ENCODE data around the gene PCSK5. TPM values are rescaled to one million over a fixed set of nuclear protein-coding genes. Genes with fewer than 3 reads are reported as not detected.

PCSK5 gene
- total RNA-seq, 1 donor from 2014 or later = 16.7 TPM

GRCh38 chr9:76153902-76154629 lies 263.6 kb downstream of the PCSK5 start:
- Histone ChIP-seq H3K9ac (ENCODE audit: low read depth in 1 of 3, low read length in 3 of 3) (no peak overlapping the region), H3K27ac (ENCODE audit: low read depth, low read length) (no peak overlapping the region), H3K4me3 (ENCODE audit: low read length in 3 of 3) (no peak overlapping the region)

GRCh38 chr9:76155361-76155760 lies 264.9 kb downstream of the PCSK5 start:
- Histone ChIP-seq H3K9me3 (ENCODE audit: control insufficient read depth in 3 of 3, low read length in 3 of 3) (no peaks in the 10 kb centered on the region), H3K9ac (ENCODE audit: low read depth in 1 of 3, low read length in 3 of 3) (no peak overlapping the region), H3K27ac (ENCODE audit: low read depth, low read length) (no peak overlapping the region), H3K4me3 (ENCODE audit: low read length in 3 of 3) (no peak overlapping the region), H3K27me3 (ENCODE audit: control insufficient read depth in 3 of 3, insufficient read depth in 3 of 3, low read length in 3 of 3) (no peaks in the 10 kb centered on the region), H3K36me3 (ENCODE audit: control insufficient read depth in 3 of 3, insufficient read depth in 3 of 3, low read length in 3 of 3) (peaks cover 4 to 5% (median 5%) of the 10 kb centered on the region in 3 donors), H3K4me1 (ENCODE audit: control insufficient read depth in 3 of 3, insufficient read depth in 3 of 3, low read length in 3 of 3) (no peaks in the 10 kb centered on the region)

More at GRCh38 chr9:76153902-76154629, 263.6 kb downstream of the PCSK5 start:
- no peaks in the 10 kb centered on the region for H3K9me3 ChIP-seq (ENCODE audit: control insufficient read depth in 3 of 3, low read length in 3 of 3)
- H3K4me1 ChIP-seq (ENCODE audit: control insufficient read depth in 3 of 3, insufficient read depth in 3 of 3, low read length in 3 of 3) = no peaks in the 10 kb centered on the region
- H3K36me3 ChIP-seq (ENCODE audit: control insufficient read depth in 3 of 3, insufficient read depth in 3 of 3, low read length in 3 of 3) = peaks cover 3 to 4% (median 4%) of the 10 kb centered on the region in 3 donors
- H3K27me3 ChIP-seq (ENCODE audit: control insufficient read depth in 3 of 3, insufficient read depth in 3 of 3, low read length in 3 of 3) = no peaks in the 10 kb centered on the region

- Histone ChIP-seq H3K27ac (ENCODE audit: low read depth, low read length) (no peak overlapping the region), H3K36me3 (ENCODE audit: control insufficient read depth in 3 of 3, insufficient read depth in 3 of 3, low read length in 3 of 3) (peaks cover 4 to 5% (median 5%) of the 10 kb centered on the region in 3 donors), H3K4me1 (ENCODE audit: control insufficient read depth in 3 of 3, insufficient read depth in 3 of 3, low read length in 3 of 3) (peaks cover 0 to 11% (median 10%) of the 10 kb centered on the region in 3 donors), H3K9ac (ENCODE audit: low read depth in 1 of 3, low read length in 3 of 3) (no peak overlapping the region), H3K4me3 (ENCODE audit: low read length in 3 of 3) (no peak overlapping the region), H3K27me3 (ENCODE audit: control insufficient read depth in 3 of 3, insufficient read depth in 3 of 3, low read length in 3 of 3) (no peaks in the 10 kb centered on the region), H3K9me3 (ENCODE audit: control insufficient read depth in 3 of 3, low read length in 3 of 3) (no peaks in the 10 kb centered on the region)
Measured at GRCh38 chr9:76158713-76159112, 268.2 kb downstream of the PCSK5 start.

GRCh38 chr9:76159293-76159926 lies 268.9 kb downstream of the PCSK5 start:
- peaks cover 4 to 5% (median 5%) of the 10 kb centered on the region in 3 donors for H3K36me3 ChIP-seq (ENCODE audit: control insufficient read depth in 3 of 3, insufficient read depth in 3 of 3, low read length in 3 of 3)
- no peak overlapping the region for H3K9ac ChIP-seq (ENCODE audit: low read depth in 1 of 3, low read length in 3 of 3)
- peaks cover 0 to 11% (median 10%) of the 10 kb centered on the region in 3 donors for H3K4me1 ChIP-seq (ENCODE audit: control insufficient read depth in 3 of 3, insufficient read depth in 3 of 3, low read length in 3 of 3)
- no peaks in the 10 kb centered on the region for H3K9me3 ChIP-seq (ENCODE audit: control insufficient read depth in 3 of 3, low read length in 3 of 3)
- no peaks in the 10 kb centered on the region for H3K27me3 ChIP-seq (ENCODE audit: control insufficient read depth in 3 of 3, insufficient read depth in 3 of 3, low read length in 3 of 3)
- no peak overlapping the region for H3K27ac ChIP-seq (ENCODE audit: low read depth, low read length)
- H3K4me3 ChIP-seq (ENCODE audit: low read length in 3 of 3) = no peak overlapping the region

GRCh38 chr9:76161106-76161505 lies 270.6 kb downstream of the PCSK5 start:
- H3K9ac ChIP-seq (ENCODE audit: low read depth in 1 of 3, low read length in 3 of 3) = no peak overlapping the region
- H3K9me3 ChIP-seq (ENCODE audit: control insufficient read depth in 3 of 3, low read length in 3 of 3) = no peaks in the 10 kb centered on the region
- peaks cover 4 to 5% (median 5%) of the 10 kb centered on the region in 3 donors for H3K36me3 ChIP-seq (ENCODE audit: control insufficient read depth in 3 of 3, insufficient read depth in 3 of 3, low read length in 3 of 3)
- peaks cover 0 to 11% (median 10%) of the 10 kb centered on the region in 3 donors for H3K4me1 ChIP-seq (ENCODE audit: control insufficient read depth in 3 of 3, insufficient read depth in 3 of 3, low read length in 3 of 3)
- no peaks in the 10 kb centered on the region for H3K27me3 ChIP-seq (ENCODE audit: control insufficient read depth in 3 of 3, insufficient read depth in 3 of 3, low read length in 3 of 3)
- no peak overlapping the region for H3K4me3 ChIP-seq (ENCODE audit: low read length in 3 of 3)
- no peak overlapping the region for H3K27ac ChIP-seq (ENCODE audit: low read depth, low read length)

GRCh38 chr9:76161541-76161940 lies 271.1 kb downstream of the PCSK5 start:
- Histone ChIP-seq H3K9ac (ENCODE audit: low read depth in 1 of 3, low read length in 3 of 3) (no peak overlapping the region), H3K9me3 (ENCODE audit: control insufficient read depth in 3 of 3, low read length in 3 of 3) (no peaks in the 10 kb centered on the region), H3K36me3 (ENCODE audit: control insufficient read depth in 3 of 3, insufficient read depth in 3 of 3, low read length in 3 of 3) (peaks cover 4 to 5% (median 5%) of the 10 kb centered on the region in 3 donors), H3K27me3 (ENCODE audit: control insufficient read depth in 3 of 3, insufficient read depth in 3 of 3, low read length in 3 of 3) (no peaks in the 10 kb centered on the region), H3K4me3 (ENCODE audit: low read length in 3 of 3) (no peak overlapping the region), H3K27ac (ENCODE audit: low read depth, low read length) (no peak overlapping the region), H3K4me1 (ENCODE audit: control insufficient read depth in 3 of 3, insufficient read depth in 3 of 3, low read length in 3 of 3) (peaks cover 0 to 11% (median 10%) of the 10 kb centered on the region in 3 donors)

- H3K9me3 ChIP-seq (ENCODE audit: control insufficient read depth in 3 of 3, low read length in 3 of 3) = no peaks in the 10 kb centered on the region
- peaks cover 4 to 5% (median 5%) of the 10 kb centered on the region in 3 donors for H3K36me3 ChIP-seq (ENCODE audit: control insufficient read depth in 3 of 3, insufficient read depth in 3 of 3, low read length in 3 of 3)
- no peak overlapping the region for H3K9ac ChIP-seq (ENCODE audit: low read depth in 1 of 3, low read length in 3 of 3)
- no peaks in the 10 kb centered on the region for H3K27me3 ChIP-seq (ENCODE audit: control insufficient read depth in 3 of 3, insufficient read depth in 3 of 3, low read length in 3 of 3)
- no peak overlapping the region for H3K27ac ChIP-seq (ENCODE audit: low read depth, low read length)
- no peak overlapping the region for H3K4me3 ChIP-seq (ENCODE audit: low read length in 3 of 3)
- H3K4me1 ChIP-seq (ENCODE audit: control insufficient read depth in 3 of 3, insufficient read depth in 3 of 3, low read length in 3 of 3) = peaks cover 0 to 11% (median 10%) of the 10 kb centered on the region in 3 donors
Measured at GRCh38 chr9:76162086-76162730, 271.7 kb downstream of the PCSK5 start.

GRCh38 chr9:76162751-76163500 lies 272.5 kb downstream of the PCSK5 start:
- peaks cover 4 to 5% (median 5%) of the 10 kb centered on the region in 3 donors for H3K36me3 ChIP-seq (ENCODE audit: control insufficient read depth in 3 of 3, insufficient read depth in 3 of 3, low read length in 3 of 3)
- no peak overlapping the region for H3K27ac ChIP-seq (ENCODE audit: low read depth, low read length)
- no peak overlapping the region for H3K9ac ChIP-seq (ENCODE audit: low read depth in 1 of 3, low read length in 3 of 3)
- H3K27me3 ChIP-seq (ENCODE audit: control insufficient read depth in 3 of 3, insufficient read depth in 3 of 3, low read length in 3 of 3) = no peaks in the 10 kb centered on the region
- peaks cover 0 to 11% (median 10%) of the 10 kb centered on the region in 3 donors for H3K4me1 ChIP-seq (ENCODE audit: control insufficient read depth in 3 of 3, insufficient read depth in 3 of 3, low read length in 3 of 3)
- no peak overlapping the region for H3K4me3 ChIP-seq (ENCODE audit: low read length in 3 of 3)
- H3K9me3 ChIP-seq (ENCODE audit: control insufficient read depth in 3 of 3, low read length in 3 of 3) = no peaks in the 10 kb centered on the region

- H3K27me3 ChIP-seq (ENCODE audit: control insufficient read depth in 3 of 3, insufficient read depth in 3 of 3, low read length in 3 of 3) = no peaks in the 10 kb centered on the region
- no peaks in the 10 kb centered on the region for H3K9me3 ChIP-seq (ENCODE audit: control insufficient read depth in 3 of 3, low read length in 3 of 3)
- H3K9ac ChIP-seq (ENCODE audit: low read depth in 1 of 3, low read length in 3 of 3) = no peak overlapping the region
- H3K4me1 ChIP-seq (ENCODE audit: control insufficient read depth in 3 of 3, insufficient read depth in 3 of 3, low read length in 3 of 3) = peaks cover 0 to 8% (median 4%) of the 10 kb centered on the region in 3 donors
- H3K4me3 ChIP-seq (ENCODE audit: low read length in 3 of 3) = no peak overlapping the region
- peaks cover 0 to 3% (median 0%) of the 10 kb centered on the region in 3 donors for H3K36me3 ChIP-seq (ENCODE audit: control insufficient read depth in 3 of 3, insufficient read depth in 3 of 3, low read length in 3 of 3)
- H3K27ac ChIP-seq (ENCODE audit: low read depth, low read length) = no peak overlapping the region
Measured at GRCh38 chr9:76166526-76166925, 276.1 kb downstream of the PCSK5 start.
